Mammary epithelial cell (primary cell): ENCODE data around the gene TTBK2.

Experiments
- EZH2 ChIP-seq: IDR thresholded peaks from 2 replicates; pipeline ENCODE4 v1.6.1; 2012; ENCODE audit warnings: low read length, inconsistent platforms, borderline replicate concordance
- TF ChIP-seq, protein P1 (sequence below), 2 donors: IDR thresholded peaks in 1 of 2; conservative IDR thresholded peaks in 1 of 2; 2 replicates each; pipeline ENCODE4 v1.5.1; 2011 to 2012; ENCODE audit warnings: inconsistent platforms in 2 of 2, low read length in 2 of 2, mild to moderate bottlenecking in 2 of 2, control low read depth in 1 of 2, low read depth in 1 of 2; ENCODE audit not compliant: insufficient read depth in 1 of 2; ENCODE audit errors: extremely low read depth in 1 of 2

DNA sequence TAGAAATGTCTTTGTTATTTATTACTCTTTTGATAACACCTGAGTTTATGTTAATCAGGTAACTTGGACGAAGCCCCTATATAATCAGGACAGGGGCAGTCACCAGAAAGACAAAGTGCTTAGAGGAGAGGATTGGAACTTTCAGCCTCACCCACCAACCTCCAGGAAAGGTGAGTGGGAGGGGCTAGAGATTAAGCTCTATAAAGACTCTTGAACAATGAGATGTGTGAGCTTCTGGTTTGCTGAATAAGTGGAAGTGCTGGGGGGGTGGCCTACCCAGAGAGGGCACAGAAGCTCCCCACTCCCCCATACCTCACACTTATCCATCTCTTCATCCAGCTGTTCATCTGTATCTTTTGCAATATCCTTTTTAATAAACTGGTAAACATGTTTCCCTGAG, 73.9 kb downstream of the TTBK2 start:
- TF ChIP-seq, protein P1, sequence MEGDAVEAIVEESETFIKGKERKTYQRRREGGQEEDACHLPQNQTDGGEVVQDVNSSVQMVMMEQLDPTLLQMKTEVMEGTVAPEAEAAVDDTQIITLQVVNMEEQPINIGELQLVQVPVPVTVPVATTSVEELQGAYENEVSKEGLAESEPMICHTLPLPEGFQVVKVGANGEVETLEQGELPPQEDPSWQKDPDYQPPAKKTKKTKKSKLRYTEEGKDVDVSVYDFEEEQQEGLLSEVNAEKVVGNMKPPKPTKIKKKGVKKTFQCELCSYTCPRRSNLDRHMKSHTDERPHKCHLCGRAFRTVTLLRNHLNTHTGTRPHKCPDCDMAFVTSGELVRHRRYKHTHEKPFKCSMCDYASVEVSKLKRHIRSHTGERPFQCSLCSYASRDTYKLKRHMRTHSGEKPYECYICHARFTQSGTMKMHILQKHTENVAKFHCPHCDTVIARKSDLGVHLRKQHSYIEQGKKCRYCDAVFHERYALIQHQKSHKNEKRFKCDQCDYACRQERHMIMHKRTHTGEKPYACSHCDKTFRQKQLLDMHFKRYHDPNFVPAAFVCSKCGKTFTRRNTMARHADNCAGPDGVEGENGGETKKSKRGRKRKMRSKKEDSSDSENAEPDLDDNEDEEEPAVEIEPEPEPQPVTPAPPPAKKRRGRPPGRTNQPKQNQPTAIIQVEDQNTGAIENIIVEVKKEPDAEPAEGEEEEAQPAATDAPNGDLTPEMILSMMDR (conservative IDR thresholded peaks at IDR 0.05 in 1 of 2, IDR thresholded peaks at IDR 0.05 in 1 of 2; ENCODE audit: extremely low read depth in 1 of 2, insufficient read depth in 1 of 2, low read depth in 1 of 2, low read length in 2 of 2) = no peak
- no peak for TF ChIP-seq EZH2
